Panc1 (cell line): ENCODE data around the gene KLK14. TPM values are rescaled to one million over a fixed set of nuclear protein-coding genes. Genes with fewer than 3 reads are reported as not detected.

Experiments
- ATAC-seq: fragments of 200-7000 bp; cut with Tn5 transposase; 2 replicates; pipeline ENCODE4 v1.9.1; 2020; ENCODE audit warnings: mild to moderate bottlenecking, moderate library complexity
- BruUV-seq: library from RNA; stranded (reverse); fragments of 400-500 nt; replicated peaks from 2 replicates; lab custom pipeline; 2021; lab: Mats Ljungman, UMichigan
- CTCF ChIA-PET: fragments of 300-600 bp; sonication (Branson Sonifier 250); formaldehyde crosslinking; loops from one replicate; lab custom pipeline; 2022; ENCODE audit warnings: antibody characterized with exemption; lab: Charles Lee
- POLR2A ChIA-PET: fragments of 300-600 bp; sonication (Branson Sonifier 250); formaldehyde crosslinking; loops from one replicate; lab custom pipeline; 2022; ENCODE audit warnings: antibody characterized with exemption; lab: Charles Lee
- DNase-seq: peaks from one replicate; pipeline ENCODE4 v3.0.0-alpha.2; 2010; ENCODE audit warnings: low read depth, low spot score
- H3K27ac ChIP-seq: 2 replicates; pipeline ENCODE4 v1.5.1; 2011; ENCODE audit warnings: mild to moderate bottlenecking, low read length, inconsistent platforms
- H3K27me3 ChIP-seq: fragments of 200-500 bp; sonication (Bioruptor generic); 2 replicates; pipeline ENCODE4 v1.6.0; 2014; ENCODE audit warnings: low read length, inconsistent platforms; ENCODE audit not compliant: control insufficient read depth, insufficient read depth
- H3K36me3 ChIP-seq: fragments of 200-500 bp; sonication (Bioruptor generic); 2 replicates; pipeline ENCODE4 v1.5.1; 2014; ENCODE audit warnings: inconsistent platforms, mild to moderate bottlenecking, low read length, moderate library complexity; ENCODE audit not compliant: control insufficient read depth, insufficient read depth
- H3K4me1 ChIP-seq: 2 replicates; pipeline ENCODE4 v1.5.1; 2011; ENCODE audit warnings: inconsistent platforms, mild to moderate bottlenecking, low read length, moderate library complexity; ENCODE audit not compliant: control insufficient read depth, insufficient read depth
- H3K4me3 ChIP-seq, 2 experiments: 2 replicates each; pipeline ENCODE4 v1.5.1; 2011 to 2012; ENCODE audit warnings: low read depth in 2 of 2, low read length in 2 of 2, mild to moderate bottlenecking in 2 of 2, inconsistent platforms in 1 of 2, moderate library complexity in 1 of 2
- H3K9me3 ChIP-seq: fragments of 200-500 bp; sonication (Bioruptor generic); 2 replicates; pipeline ENCODE4 v1.5.1; 2014; ENCODE audit warnings: low read depth, mild to moderate bottlenecking, inconsistent platforms, low read length, moderate library complexity; ENCODE audit not compliant: control insufficient read depth, insufficient read depth
- POLR2AphosphoS5 ChIP-seq: IDR thresholded peaks from 2 replicates; pipeline ENCODE4 v1.6.1; 2012; ENCODE audit warnings: mild to moderate bottlenecking, low read depth, low read length, moderate library complexity
- SIN3A ChIP-seq: IDR thresholded peaks from 2 replicates; pipeline ENCODE4 v1.6.1; 2012; ENCODE audit warnings: low read depth, mild to moderate bottlenecking, low read length, moderate library complexity, borderline replicate concordance; ENCODE audit not compliant: insufficient read depth
- TCF7L2 ChIP-seq: IDR thresholded peaks from 2 replicates; pipeline ENCODE4 v1.6.1; 2011; ENCODE audit warnings: mild to moderate bottlenecking, low read depth, low read length, inconsistent platforms
- in situ Hi-C: cut with HindIII; loops from 2 replicates; pipeline ENCODE4 v1.10.0; 2016; ENCODE audit warnings: low sequenced_read_pairs, low pct_unique_long_range_greater_than_20kb
- intact Hi-C: fragments of 100-400 bp; cut with micrococcal nuclease; formaldehyde crosslinking; loops from one replicate; pipeline ENCODE4 v1.10.0; 2022; ENCODE audit not compliant: unreplicated experiment
- total RNA-seq: library from RNA; stranded (reverse); gene quantifications from one replicate; pipeline ENCODE4 v1.2.1, GENCODE V29; 2021; ENCODE audit not compliant: unreplicated experiment
- TF ChIP-seq, protein P1 (sequence below), 2 experiments: IDR thresholded peaks; 2 replicates each; pipeline ENCODE4 v1.6.1; 2011 to 2012; ENCODE audit warnings: low read depth in 2 of 2, control low read depth in 1 of 2, low read length in 1 of 2, mild to moderate bottlenecking in 1 of 2, moderate library complexity in 1 of 2; ENCODE audit not compliant: insufficient read depth in 1 of 2
- TF ChIP-seq, protein P2 (sequence below): fragments of 450-650 bp; IDR thresholded peaks from 2 replicates; pipeline ENCODE4 v1.5.1; 2017; ENCODE audit warnings: mild to moderate bottlenecking

KLK14 gene
- total RNA-seq, 1 experiment from 2014 or later: not detected

DNA sequence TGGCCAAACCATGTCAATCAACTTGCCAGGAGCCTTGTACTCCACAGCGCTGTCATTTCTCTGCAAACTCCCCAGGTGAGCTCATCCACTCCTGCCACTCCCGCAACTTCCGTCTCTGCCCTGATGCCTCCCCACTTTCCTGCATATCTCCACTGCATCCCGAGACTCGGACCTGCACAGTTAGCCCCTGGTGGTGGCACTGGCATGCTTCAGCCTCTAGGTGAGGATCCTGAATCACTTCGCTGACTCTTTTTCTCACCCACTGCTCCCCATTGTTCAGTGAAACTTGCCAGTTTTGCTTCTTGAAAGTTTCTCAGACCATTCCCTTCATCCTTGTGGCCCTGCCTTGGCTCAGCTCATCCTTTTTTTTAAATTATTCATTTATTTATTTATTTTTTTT is 28.9 kb upstream of the KLK14 start:
- TF ChIP-seq POLR2AphosphoS5 (no peak), TCF7L2 (no peak), SIN3A (no peak)
- TF ChIP-seq, protein P1, sequence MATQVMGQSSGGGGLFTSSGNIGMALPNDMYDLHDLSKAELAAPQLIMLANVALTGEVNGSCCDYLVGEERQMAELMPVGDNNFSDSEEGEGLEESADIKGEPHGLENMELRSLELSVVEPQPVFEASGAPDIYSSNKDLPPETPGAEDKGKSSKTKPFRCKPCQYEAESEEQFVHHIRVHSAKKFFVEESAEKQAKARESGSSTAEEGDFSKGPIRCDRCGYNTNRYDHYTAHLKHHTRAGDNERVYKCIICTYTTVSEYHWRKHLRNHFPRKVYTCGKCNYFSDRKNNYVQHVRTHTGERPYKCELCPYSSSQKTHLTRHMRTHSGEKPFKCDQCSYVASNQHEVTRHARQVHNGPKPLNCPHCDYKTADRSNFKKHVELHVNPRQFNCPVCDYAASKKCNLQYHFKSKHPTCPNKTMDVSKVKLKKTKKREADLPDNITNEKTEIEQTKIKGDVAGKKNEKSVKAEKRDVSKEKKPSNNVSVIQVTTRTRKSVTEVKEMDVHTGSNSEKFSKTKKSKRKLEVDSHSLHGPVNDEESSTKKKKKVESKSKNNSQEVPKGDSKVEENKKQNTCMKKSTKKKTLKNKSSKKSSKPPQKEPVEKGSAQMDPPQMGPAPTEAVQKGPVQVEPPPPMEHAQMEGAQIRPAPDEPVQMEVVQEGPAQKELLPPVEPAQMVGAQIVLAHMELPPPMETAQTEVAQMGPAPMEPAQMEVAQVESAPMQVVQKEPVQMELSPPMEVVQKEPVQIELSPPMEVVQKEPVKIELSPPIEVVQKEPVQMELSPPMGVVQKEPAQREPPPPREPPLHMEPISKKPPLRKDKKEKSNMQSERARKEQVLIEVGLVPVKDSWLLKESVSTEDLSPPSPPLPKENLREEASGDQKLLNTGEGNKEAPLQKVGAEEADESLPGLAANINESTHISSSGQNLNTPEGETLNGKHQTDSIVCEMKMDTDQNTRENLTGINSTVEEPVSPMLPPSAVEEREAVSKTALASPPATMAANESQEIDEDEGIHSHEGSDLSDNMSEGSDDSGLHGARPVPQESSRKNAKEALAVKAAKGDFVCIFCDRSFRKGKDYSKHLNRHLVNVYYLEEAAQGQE (IDR thresholded peaks at IDR 0.05; ENCODE audit: insufficient read depth in 1 of 2, low read depth in 2 of 2, low read length in 1 of 2): no peak
- TF ChIP-seq, protein P2, sequence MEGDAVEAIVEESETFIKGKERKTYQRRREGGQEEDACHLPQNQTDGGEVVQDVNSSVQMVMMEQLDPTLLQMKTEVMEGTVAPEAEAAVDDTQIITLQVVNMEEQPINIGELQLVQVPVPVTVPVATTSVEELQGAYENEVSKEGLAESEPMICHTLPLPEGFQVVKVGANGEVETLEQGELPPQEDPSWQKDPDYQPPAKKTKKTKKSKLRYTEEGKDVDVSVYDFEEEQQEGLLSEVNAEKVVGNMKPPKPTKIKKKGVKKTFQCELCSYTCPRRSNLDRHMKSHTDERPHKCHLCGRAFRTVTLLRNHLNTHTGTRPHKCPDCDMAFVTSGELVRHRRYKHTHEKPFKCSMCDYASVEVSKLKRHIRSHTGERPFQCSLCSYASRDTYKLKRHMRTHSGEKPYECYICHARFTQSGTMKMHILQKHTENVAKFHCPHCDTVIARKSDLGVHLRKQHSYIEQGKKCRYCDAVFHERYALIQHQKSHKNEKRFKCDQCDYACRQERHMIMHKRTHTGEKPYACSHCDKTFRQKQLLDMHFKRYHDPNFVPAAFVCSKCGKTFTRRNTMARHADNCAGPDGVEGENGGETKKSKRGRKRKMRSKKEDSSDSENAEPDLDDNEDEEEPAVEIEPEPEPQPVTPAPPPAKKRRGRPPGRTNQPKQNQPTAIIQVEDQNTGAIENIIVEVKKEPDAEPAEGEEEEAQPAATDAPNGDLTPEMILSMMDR: no peak; the same call in 1 of the 2 replicates

DNA sequence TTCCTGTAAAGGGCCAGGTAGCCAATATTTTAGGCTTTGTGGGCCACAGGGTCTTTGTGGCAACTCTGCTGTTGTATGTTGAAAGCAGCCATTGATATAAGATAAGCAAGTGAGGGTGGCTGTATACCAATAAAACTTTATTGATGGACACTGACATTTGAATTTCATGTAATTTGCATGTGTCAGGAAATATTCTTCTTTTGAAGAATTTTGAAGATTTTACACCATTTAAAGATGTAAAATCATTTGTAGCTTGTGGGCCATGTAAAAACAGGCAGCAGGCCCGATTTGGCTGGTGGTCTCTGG is 27.9 kb upstream of the KLK14 start:
- H3K36me3 ChIP-seq: no peaks in the 10 kb centered on the region; the same call in 1 of the 2 replicates
- H3K9me3 ChIP-seq: no peaks in the 10 kb centered on the region
- ATAC-seq (no peak), DNase-seq (no peak)
- 0 out of 2 replicates have a peak, but pooled peaks cover 3% of the 10 kb centered on the region for H3K4me1 ChIP-seq
- POLR2A ChIA-PET: no interaction called here
- H3K27ac ChIP-seq: no peak overlapping the region
- no peak overlapping the region for H3K4me3 ChIP-seq
- peaks cover 2% of the 10 kb centered on the region for H3K27me3 ChIP-seq
- TF ChIP-seq, protein P2: no peak
- TF ChIP-seq, protein P1 (IDR thresholded peaks at IDR 0.05; ENCODE audit: insufficient read depth in 1 of 2, low read depth in 2 of 2, low read length in 1 of 2): no peak
- TF ChIP-seq SIN3A: no peak
- no peak for TF ChIP-seq POLR2AphosphoS5
- no peak for TF ChIP-seq TCF7L2
- intact Hi-C loops: no loop called here
- no TSS peak for BruUV-seq
- in situ Hi-C loops: no loop called here
- CTCF ChIA-PET: interaction anchor here (0.7 kb wide), 1 partner anchor 16 kb away, joined by 8 read pairs; no protein-coding TSS in a partner anchor

More for the DNA sequence above, 28.9 kb upstream of the KLK14 start:
- ATAC-seq (no peak), DNase-seq (no peak)
- intact Hi-C loops (no loop called here), in situ Hi-C loops (no loop called here)
- Histone ChIP-seq H3K4me1 (0 out of 2 replicates have a peak, but pooled peaks cover 3% of the 10 kb centered on the region), H3K27me3 (peaks cover 5% of the 10 kb centered on the region), H3K9me3 (no peaks in the 10 kb centered on the region), H3K4me3 (no peak overlapping the region), H3K27ac (no peak overlapping the region), H3K36me3 (no peaks in the 10 kb centered on the region; the same call in 1 of the 2 replicates)
- no TSS peak for BruUV-seq
- ChIA-PET CTCF (no interaction called here), POLR2A (no interaction called here)
